Glomerular visceral epithelial cell (primary cell): Measurements from ENCODE around the gene SEC24D.

Source experiments
- DNase-seq: peaks from one replicate; pipeline ENCODE4 v3.0.0-alpha.2; 2016; ENCODE audit errors: extremely low spot score

Gene SEC24D

DNA sequence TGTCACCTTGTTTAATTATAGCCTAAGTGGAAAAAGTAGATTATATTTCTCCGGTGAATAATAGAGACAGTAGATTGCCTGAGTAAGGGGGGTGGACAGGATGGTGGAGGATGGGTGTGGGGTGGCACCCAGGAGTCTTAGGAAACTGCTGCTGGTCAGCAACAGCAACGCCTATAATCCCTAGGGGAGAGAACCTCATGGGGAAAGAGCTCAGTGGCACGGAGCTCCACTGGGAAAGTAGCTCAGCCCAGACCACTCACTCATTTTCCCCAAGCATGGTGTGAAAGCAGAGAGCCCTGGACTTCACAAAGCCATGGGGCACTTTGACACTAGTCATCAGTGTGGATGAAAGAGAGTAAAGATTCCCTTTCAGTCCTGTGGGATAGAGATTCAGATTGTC lies 119.6 kb downstream of the SEC24D start:
- DNase-seq = no peak

DNA sequence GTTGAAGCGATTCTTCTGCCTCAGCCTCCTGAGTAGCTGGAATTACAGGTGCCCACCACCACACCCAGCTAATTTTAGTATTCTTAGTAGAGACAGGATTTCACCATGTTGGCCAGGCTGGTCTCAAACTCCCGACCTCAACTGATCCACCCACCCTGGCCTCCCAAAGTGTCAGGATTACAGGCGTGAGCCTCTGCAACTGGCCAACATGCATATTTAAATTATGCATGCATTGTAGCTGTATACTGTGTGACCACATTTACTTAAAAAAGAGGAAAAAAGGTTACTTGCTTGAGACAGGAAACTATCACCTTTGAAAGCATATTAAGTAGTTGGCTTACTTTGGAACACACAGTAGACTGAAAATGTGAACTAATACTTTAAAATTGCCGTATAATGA lies 121.2 kb downstream of the SEC24D start:
- DNase-seq = no peak

DNA sequence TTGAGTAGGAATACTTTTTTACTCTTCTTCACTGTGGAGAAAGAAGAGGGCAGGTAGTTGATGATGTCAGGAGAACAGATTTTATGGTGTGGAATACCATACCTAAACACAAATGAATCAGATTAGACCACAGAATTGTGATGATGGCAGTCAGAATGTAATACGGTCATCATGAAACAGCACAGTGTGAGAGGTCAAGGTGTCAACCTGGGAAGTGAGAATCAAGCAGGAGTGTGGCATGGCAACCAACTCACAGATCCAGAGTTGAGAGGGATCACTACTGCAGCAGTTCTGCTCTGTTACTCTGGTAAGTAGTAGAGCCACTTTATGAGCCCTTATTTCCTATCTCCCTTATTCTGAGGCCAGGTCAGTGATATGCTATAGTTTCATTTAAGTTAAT lies 123.1 kb downstream of the SEC24D start:
- peak; percentile 16 for DNase-seq

DNA sequence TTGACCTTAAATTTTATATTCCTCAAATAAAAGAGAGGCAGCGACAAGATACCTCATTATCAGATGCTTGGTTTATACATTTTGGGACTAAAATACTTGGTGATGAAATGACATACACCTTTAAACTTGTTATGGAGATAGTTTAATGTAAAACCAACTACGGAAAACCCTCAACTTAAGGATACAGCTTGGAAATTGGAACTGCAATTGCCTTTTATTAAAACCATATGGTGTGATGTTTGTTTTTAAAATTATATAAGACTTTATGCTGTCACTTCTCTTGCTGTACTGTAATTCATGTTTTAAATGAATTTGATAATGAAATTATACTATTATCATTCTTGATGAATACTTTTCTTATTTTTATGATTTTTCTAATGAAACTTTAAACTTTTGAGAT lies 124.9 kb downstream of the SEC24D start:
- no peak for DNase-seq

DNA sequence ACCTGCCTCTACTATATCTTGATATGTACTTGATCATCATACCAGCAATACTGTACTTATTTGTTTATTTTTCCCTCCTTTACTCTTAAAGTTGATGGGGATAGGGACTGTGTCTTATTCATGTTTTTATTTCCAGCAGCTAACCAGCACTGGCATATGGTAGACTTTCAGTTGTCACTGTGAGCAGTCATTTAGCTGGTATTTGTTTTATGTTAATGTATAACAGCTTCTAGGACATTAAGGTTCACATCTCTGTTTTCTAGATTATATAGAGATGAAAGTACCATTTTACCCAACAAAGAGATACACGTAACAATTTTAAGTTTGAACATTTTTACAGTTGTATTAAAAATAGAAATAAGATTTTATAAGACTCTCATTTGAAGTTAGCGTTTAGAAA lies 132.8 kb downstream of the SEC24D start:
- no peak for DNase-seq

DNA sequence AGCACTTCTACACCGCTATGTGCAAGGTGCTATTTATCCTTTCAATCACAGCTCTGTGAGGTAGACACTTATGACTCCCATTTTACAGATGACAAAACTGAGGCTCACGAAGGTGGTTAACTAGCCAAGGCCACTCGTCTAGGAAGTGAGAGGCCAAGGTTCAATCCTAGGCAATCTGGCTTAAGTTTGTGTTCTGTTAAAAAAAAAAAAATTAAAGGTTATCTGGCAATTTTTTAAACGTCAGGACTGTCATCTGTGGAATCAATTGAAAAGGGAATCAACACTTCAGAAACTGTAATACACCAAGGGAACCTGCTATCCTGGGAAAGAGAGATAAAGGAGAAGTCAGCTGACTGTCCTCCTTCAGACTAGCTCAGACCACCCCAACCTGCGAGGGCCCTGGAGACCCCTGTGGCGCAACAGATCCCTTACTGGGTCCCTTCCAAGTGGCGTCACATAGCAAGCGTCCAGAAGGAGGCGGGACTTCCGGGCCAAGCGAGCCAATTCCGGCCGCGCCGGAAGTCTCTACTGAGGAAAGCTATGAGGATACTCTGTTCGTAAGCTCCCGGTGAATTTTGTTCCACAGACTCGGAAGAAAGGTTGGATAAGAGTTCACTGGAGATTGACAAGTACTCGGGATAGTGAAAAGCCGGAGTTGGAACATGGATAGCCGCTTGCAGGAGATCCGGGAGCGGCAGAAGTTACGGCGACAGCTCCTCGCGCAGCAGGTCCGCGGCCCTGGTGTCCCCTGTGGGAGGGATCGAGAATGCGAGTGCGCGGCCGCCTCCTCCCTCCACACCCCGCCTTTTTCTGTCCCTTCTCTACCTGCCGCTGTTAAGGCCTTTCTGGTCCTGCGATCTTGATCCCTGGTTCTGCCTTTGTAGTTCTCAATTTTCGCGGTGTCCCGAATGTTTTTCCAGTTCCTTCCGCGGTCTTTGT lies 150.8 kb downstream of the SEC24D start, which contains the start of gene METTL14:
TSS of gene METTL14 (plus strand) at position 520 of the 939 bp plus-strand sequence. CDS start at position 663, 143 bp downstream.
- DNase-seq = peak; percentile 88

DNA sequence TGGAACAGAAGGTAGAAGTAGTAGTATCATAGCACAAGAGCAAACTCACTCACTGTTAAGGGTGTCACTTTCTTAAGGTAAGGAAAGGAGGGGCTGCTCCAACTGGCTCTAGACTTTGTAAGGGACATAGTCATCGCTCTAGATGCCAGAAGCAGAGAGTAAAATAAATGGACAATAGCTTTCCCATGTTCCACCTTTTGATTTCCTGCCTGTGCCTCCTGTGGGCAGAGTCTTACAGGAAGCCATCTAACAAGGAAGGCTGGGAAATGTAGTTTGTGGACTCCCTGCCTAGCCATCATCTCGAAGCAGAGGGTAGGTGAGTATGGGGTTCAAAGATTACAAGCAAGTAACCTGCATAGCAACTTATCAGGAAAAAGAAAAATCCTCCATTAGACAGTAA lies 152.4 kb downstream of the SEC24D start:
- DNase-seq = peak; percentile 6

DNA sequence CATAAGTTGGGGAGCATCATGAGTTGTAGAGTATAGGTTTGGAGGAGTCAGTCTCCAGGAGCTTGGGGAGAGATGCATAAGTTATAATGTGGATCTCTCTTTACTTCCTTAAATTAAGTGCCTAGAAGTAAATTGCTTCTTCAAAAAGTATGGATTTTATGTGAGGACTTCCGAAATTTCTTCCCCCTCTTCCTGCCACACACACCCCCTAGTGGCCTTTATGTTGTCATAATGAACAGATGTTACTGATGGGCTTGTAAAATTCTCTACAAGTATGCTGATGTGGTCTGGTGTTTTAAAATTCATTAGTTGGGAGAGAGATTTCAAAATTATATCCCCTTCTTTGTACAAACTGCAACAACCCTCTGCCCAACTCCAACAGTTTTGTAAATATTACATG lies 153.0 kb downstream of the SEC24D start:
- no peak for DNase-seq

DNA sequence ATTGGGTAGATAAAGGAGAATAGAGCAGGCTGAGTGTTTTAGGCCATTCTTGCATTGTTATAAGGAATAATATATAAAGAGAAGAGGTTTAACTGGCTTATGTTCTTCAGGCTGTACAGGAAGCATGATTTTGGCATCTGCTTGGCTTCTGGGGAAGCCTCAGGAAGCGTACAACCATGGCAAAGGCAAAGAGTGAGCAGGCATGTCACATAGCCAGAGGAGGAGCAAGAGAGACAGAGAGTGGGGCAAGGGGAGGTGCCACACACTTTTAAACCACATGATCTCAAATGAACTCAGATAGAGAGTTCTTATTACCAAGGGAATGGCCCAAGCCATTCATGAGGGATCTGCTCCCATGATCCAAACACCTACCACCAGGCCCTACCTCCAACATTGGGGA lies 155.1 kb downstream of the SEC24D start:
- no peak for DNase-seq

DNA sequence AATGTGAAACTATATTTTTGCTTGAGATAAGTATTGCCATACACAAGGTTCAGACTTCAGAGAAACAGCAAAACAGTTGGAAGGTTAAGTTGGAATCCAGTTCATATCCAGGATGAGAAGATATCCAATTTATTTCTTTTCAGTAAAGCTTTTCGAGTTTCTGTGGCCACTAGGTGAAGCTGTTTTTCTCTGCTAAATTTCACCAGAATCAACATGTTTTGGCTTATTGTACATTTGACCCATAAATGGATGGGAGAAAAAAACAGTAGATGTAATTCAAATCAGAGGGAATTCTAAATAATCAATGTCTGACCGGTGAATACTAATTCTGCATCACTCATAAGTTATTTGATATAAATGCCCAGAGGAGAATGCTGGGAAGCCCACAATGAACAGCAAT lies 159.8 kb downstream of the SEC24D start:
- DNase-seq = no peak
